ENCODE data around the gene EMILIN1.

EMILIN1 gene

DNA sequence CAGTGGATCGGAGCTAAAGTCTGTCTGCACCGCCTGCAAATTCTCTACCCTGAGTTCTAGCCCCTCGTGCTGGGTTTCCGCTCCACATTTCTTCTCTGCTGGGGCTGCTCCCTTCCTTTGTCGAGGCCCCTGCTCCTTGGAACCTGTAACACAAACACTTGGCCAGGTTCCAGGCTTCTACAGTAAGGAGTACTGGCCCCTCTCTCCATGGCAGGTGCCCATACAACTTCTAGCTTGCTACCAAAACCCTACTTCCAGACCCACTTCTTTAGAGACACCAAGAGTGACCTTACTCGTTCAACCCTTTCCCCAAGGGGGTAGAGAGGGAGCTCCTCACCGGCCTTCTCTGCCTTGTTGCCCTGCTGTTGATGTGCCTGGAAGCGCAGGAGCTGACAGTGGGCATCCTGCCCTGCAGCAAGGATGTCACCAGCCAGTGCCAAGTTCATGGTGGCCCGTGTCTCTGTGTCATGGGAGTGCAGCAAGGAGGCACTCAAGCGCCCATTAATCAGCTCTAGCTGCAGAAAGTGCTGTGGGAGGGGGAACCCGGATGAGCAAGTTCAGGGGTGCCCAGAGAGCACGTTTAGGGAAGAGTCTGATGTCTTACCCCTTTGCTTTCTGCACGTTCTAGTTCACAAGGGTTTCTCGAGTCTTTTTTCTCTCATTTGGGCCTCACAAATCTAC is 54.9 kb downstream of the EMILIN1 start:
- H3K27ac ChIP-seq = peak overlapping the region; percentile 66

DNA sequence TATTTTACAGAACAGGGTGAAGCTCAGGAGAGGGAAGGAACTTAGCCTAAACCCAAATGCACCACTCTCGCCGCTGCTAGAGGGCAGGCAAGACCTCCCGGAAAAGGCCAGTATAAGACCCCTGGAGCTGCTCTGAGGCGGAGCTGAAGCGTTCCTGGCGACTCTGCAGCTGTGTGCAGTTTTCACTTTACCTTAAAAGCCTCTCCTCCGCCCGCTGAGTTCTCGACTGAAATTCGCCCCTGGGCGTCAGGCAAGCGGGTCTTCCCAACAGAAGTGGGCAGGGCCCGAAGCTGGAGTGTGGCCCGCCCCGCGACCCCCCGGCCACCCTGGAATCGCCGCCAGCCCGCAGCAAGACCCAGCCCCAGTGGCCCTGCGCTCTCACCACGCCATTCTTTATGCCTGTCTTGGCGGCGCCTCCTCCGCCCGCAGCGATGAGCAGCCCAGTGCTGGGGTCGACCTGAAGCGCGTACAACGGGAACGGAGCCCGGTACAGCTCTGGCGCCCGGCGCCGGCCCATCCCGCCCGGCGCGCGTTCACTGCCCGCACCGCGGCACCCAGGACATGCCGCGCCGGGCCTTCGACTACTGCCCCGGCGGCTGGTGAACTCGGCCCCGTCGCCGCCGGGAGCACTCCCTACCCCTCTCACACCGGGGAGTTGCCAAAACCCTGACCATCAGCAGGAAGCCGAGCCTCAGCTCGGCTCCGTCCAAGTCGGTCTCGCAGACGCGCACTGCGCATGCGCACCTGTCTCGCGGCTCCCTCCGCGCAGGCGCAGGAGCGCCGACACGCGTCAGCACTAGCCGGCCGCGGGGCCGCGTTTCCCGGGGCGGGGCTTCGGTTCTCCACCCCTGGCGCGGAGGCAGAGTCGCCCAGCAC is 55.7 kb downstream of the EMILIN1 start, which contains the start of gene PREB:
TSS of gene PREB (minus strand) at position 732 of the 876 bp plus-strand sequence. CDS start at position 517, 215 bp downstream.
- Histone ChIP-seq H3K36me3 (peaks cover 32% of the 10 kb centered on the region), H3K4me3 (ENCODE audit: low read depth, low read length) (peak within 1 kb of the TSS; percentile 72), H3K9me3 (ENCODE audit: severe bottlenecking) (no peaks in the 10 kb centered on the region), H3K27me3 (ENCODE audit: insufficient read depth, low read depth, severe bottlenecking) (no peaks in the 10 kb centered on the region), H3K27ac (peak within 1 kb of the TSS; percentile 66)
- DNase-seq = peak; percentile 100
- TF ChIP-seq, protein P1, sequence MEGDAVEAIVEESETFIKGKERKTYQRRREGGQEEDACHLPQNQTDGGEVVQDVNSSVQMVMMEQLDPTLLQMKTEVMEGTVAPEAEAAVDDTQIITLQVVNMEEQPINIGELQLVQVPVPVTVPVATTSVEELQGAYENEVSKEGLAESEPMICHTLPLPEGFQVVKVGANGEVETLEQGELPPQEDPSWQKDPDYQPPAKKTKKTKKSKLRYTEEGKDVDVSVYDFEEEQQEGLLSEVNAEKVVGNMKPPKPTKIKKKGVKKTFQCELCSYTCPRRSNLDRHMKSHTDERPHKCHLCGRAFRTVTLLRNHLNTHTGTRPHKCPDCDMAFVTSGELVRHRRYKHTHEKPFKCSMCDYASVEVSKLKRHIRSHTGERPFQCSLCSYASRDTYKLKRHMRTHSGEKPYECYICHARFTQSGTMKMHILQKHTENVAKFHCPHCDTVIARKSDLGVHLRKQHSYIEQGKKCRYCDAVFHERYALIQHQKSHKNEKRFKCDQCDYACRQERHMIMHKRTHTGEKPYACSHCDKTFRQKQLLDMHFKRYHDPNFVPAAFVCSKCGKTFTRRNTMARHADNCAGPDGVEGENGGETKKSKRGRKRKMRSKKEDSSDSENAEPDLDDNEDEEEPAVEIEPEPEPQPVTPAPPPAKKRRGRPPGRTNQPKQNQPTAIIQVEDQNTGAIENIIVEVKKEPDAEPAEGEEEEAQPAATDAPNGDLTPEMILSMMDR (IDR thresholded peaks at IDR 0.05; ENCODE audit: low read depth, low read length) = peak; percentile 61

More for the DNA sequence above, 54.9 kb downstream of the EMILIN1 start:
- Histone ChIP-seq H3K4me3 (ENCODE audit: low read depth, low read length) (peak overlapping the region; percentile 72), H3K36me3 (peaks cover 32% of the 10 kb centered on the region), H3K27me3 (ENCODE audit: insufficient read depth, low read depth, severe bottlenecking) (no peaks in the 10 kb centered on the region), H3K9me3 (ENCODE audit: severe bottlenecking) (no peaks in the 10 kb centered on the region)
- no peak for DNase-seq
- TF ChIP-seq, protein P1 (IDR thresholded peaks at IDR 0.05; ENCODE audit: low read depth, low read length) = 0 out of 2 replicates have a peak, but pooled peaks have one; percentile 0

DNA sequence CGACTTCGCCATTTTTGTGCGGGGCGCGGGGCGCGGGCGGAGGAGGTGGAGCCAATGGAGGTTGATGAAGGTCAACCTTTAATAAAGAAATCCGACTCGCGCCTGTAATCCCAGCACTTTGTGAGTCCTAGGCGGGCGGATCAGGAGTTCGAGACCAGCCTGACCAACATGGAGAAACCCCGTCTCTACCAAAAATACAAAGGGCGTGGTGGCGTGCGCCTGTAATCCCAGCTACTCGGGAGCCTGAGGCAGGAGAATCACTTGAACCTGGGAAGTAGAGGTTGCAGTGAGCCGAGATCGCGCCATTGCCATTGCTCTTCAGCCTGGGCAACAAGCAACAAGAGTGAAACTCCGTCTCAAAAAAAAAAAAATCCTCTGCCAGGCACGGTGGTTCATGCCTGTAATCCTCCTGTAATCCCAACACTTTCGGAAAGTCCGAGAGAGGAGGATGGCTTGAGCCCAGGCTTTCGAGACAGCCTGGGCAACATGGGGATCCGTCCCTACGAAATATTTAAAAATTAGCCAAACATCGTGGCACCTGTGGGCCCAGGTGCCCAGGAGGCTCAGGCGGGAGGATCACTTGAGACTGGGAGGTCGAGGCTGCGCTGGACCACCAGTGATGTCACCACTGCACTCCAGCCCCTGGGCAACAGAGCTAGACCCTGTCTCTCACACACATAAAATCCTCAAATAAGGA is 56.5 kb downstream of the EMILIN1 start:
- H3K4me3 ChIP-seq (ENCODE audit: low read depth, low read length) = peak overlapping the region; percentile 72
- TF ChIP-seq, protein P1 (IDR thresholded peaks at IDR 0.05; ENCODE audit: low read depth, low read length) = no peak
- H3K27me3 ChIP-seq (ENCODE audit: insufficient read depth, low read depth, severe bottlenecking) = no peaks in the 10 kb centered on the region
- H3K27ac ChIP-seq = peak overlapping the region; percentile 51
- H3K36me3 ChIP-seq = peaks cover 28% of the 10 kb centered on the region
- DNase-seq = no peak
- no peaks in the 10 kb centered on the region for H3K9me3 ChIP-seq (ENCODE audit: severe bottlenecking)

DNA sequence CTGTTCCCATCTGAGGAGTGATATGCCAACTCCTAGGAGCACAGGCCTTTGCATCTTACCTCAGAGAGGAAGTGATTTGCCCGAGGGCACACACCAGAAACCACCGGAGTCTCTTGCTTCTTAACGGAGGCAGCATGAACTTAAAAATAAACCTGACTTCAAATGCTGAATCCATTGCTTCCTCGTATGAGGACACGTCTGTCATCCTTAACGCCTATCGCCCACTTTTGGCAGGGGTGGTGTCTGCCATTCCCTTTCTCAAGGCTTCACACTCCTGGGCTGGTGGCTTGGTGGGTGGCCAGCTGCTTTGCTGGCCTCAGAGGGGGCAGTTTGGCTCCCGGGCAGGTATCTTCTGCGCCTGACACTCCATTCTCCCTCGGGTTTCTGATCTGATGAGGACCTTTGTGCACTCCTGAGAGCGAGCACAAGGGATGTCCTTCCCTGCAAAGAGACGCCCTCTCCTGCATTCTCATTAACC is 57.1 kb downstream of the EMILIN1 start:
- H3K36me3 ChIP-seq = peaks cover 22% of the 10 kb centered on the region
- no peak overlapping the region for H3K4me3 ChIP-seq (ENCODE audit: low read depth, low read length)
- H3K9me3 ChIP-seq (ENCODE audit: severe bottlenecking) = no peaks in the 10 kb centered on the region
- no peak for DNase-seq
- H3K27ac ChIP-seq = no peak overlapping the region
- H3K27me3 ChIP-seq (ENCODE audit: insufficient read depth, low read depth, severe bottlenecking) = no peaks in the 10 kb centered on the region
- TF ChIP-seq, protein P1 (IDR thresholded peaks at IDR 0.05; ENCODE audit: low read depth, low read length) = no peak
